A549 (cell line): ENCODE measurements around the gene TRPC3. TPM values are rescaled to one million over a fixed set of nuclear protein-coding genes. Genes with fewer than 3 reads are reported as not detected.

Source experiments
- ATAC-seq, 2 experiments: fragments of 200-7000 bp in 1 of 2; fragments of >200 bp in 1 of 2; cut with Nextera tagmentation in 1 of 2; cut with Tn5 transposase in 1 of 2; 3 replicates each; pipeline versions ENCODE4 v1.8.0 to v1.9.1; 2018 to 2020; ENCODE audit warnings: mild to moderate bottlenecking in 1 of 2, moderate library complexity in 1 of 2
- CTCF ChIA-PET: fragments of 300-600 bp; sonication (Branson Sonifier 250); formaldehyde crosslinking; extraction: SDS; loops from one replicate; lab custom pipeline; 2021; ENCODE audit warnings: antibody characterized with exemption, inconsistent platforms; lab: Yijun Ruan, JAX
- POLR2A ChIA-PET: fragments of 350-600 bp; formaldehyde crosslinking; extraction: SDS; loops from one replicate; lab custom pipeline; 2021; ENCODE audit warnings: antibody characterized with exemption, inconsistent platforms; lab: Yijun Ruan, JAX
- DNase-seq, 2 experiments: peaks; one replicate each; pipeline versions ENCODE4 v3.0.0 to v3.0.0-alpha.2; 2011 to 2016; ENCODE audit warnings: low read depth in 1 of 2, low spot score in 1 of 2
- FAIRE-seq: peaks from 2 replicates; lab custom pipeline; 2011; peaks lifted over from hg19 to GRCh38; lab: Jason Lieb, UNC
- H3K27ac ChIP-seq, 2 experiments: fragments of >200 bp; sonication (Bioruptor Twin); formaldehyde crosslinking; 3 replicates each; pipeline ENCODE4 v1.5.1; 2016 to 2017
- H3K4me1 ChIP-seq: fragments of >200 bp; sonication (Bioruptor Twin); formaldehyde crosslinking; 3 replicates; pipeline ENCODE4 v1.6.1; 2016
- H3K4me2 ChIP-seq: fragments of >200 bp; sonication (Bioruptor Twin); formaldehyde crosslinking; 3 replicates; pipeline ENCODE4 v1.6.1; 2016
- H3K4me3 ChIP-seq: fragments of >200 bp; sonication (Bioruptor Twin); formaldehyde crosslinking; 3 replicates; pipeline ENCODE4 v1.5.1; 2016
- H3K9me3 ChIP-seq: fragments of >200 bp; sonication (Bioruptor Twin); formaldehyde crosslinking; 3 replicates; pipeline ENCODE4 v1.6.1; 2016
- CBX2 ChIP-seq: fragments of 200-600 bp; sonication (generic); IDR thresholded peaks from 2 replicates; pipeline ENCODE4 v1.6.1; 2016; ENCODE audit warnings: low read depth, mild to moderate bottlenecking, borderline replicate concordance
- EHF ChIP-seq: fragments of 250-450 bp; sonication (Bioruptor Pico); IDR thresholded peaks from 2 replicates; pipeline ENCODE4 v1.5.0; 2020; ENCODE audit warnings: mild to moderate bottlenecking
- EP300 ChIP-seq, 2 experiments: fragments of >200 bp; sonication (Bioruptor Twin); formaldehyde crosslinking; IDR thresholded peaks; 2 replicates in 1 of 2; 3 replicates in 1 of 2; pipeline ENCODE4 v1.6.1; 2016 to 2017
- ESRRA ChIP-seq: fragments of 150-350 bp; IDR thresholded peaks from 2 replicates; pipeline ENCODE4 v1.6.1; 2014; ENCODE audit warnings: mild to moderate bottlenecking, low read length, borderline replicate concordance
- FOSB ChIP-seq: fragments of 250-450 bp; sonication (Bioruptor Pico); IDR thresholded peaks from 2 replicates; pipeline ENCODE4 v1.5.0; 2020; ENCODE audit warnings: mild to moderate bottlenecking, moderate library complexity
- FOSL2 ChIP-seq, 2 experiments: fragments of 450-650 bp in 1 of 2; fragments of >200 bp in 1 of 2; sonication (Bioruptor Twin) in 1 of 2; formaldehyde crosslinking; IDR thresholded peaks; 2 replicates each; pipeline versions ENCODE4 v1.5.0 to v1.6.1; 2016 to 2020; ENCODE audit warnings: mild to moderate bottlenecking in 1 of 2, moderate library complexity in 1 of 2
- GATA3 ChIP-seq: IDR thresholded peaks from 2 replicates; pipeline ENCODE4 v1.6.1; 2012; ENCODE audit warnings: borderline replicate concordance
- HDAC2 ChIP-seq: fragments of 200-600 bp; sonication (generic); IDR thresholded peaks from 2 replicates; pipeline ENCODE4 v1.6.1; 2016
- HOXA7 ChIP-seq: fragments of 250-450 bp; sonication (Bioruptor Pico); IDR thresholded peaks from 2 replicates; pipeline ENCODE4 v1.5.0; 2020; ENCODE audit warnings: mild to moderate bottlenecking, moderate library complexity
- HOXB5 ChIP-seq: fragments of 250-450 bp; sonication (Bioruptor Pico); IDR thresholded peaks from 2 replicates; pipeline ENCODE4 v1.5.0; 2020; ENCODE audit warnings: mild to moderate bottlenecking, moderate library complexity
- KDM5A ChIP-seq: fragments of 200-600 bp; sonication (generic); IDR thresholded peaks from 2 replicates; pipeline ENCODE4 v1.6.1; 2016; ENCODE audit warnings: antibody characterized with exemption, mild to moderate bottlenecking
- NFE2L2 ChIP-seq: fragments of 150-350 bp; conservative IDR thresholded peaks from 2 replicates; pipeline ENCODE4 v1.6.1; 2014; ENCODE audit warnings: low read length
- PHF8 ChIP-seq: fragments of 200-600 bp; sonication (generic); IDR thresholded peaks from 2 replicates; pipeline ENCODE4 v1.6.1; 2016; ENCODE audit warnings: low read depth, mild to moderate bottlenecking, antibody characterized with exemption, moderate library complexity, borderline replicate concordance
- POLR2AphosphoS2 ChIP-seq: conservative IDR thresholded peaks from 2 replicates; pipeline ENCODE4 v1.6.1; 2012; ENCODE audit warnings: low read length, improper control_type of control experiment, inconsistent platforms
- RAD21 ChIP-seq, 2 experiments: fragments of >200 bp in 1 of 2; sonication (Bioruptor Twin) in 1 of 2; formaldehyde crosslinking in 1 of 2; IDR thresholded peaks in 1 of 2; conservative IDR thresholded peaks in 1 of 2; 2 replicates in 1 of 2; 3 replicates in 1 of 2; pipeline ENCODE4 v1.6.1; 2012 to 2018; ENCODE audit warnings: inconsistent platforms in 1 of 2
- SMC3 ChIP-seq: fragments of >200 bp; sonication (Bioruptor Twin); formaldehyde crosslinking; IDR thresholded peaks from 3 replicates; pipeline ENCODE4 v1.6.1; 2018; ENCODE audit warnings: inconsistent platforms
- TFCP2L1 ChIP-seq: fragments of 250-450 bp; sonication (Bioruptor Pico); IDR thresholded peaks from 2 replicates; pipeline ENCODE4 v1.5.0; 2021; ENCODE audit warnings: mild to moderate bottlenecking
- TP53 ChIP-seq: fragments of 250-450 bp; sonication (Bioruptor Pico); IDR thresholded peaks from 2 replicates; pipeline ENCODE4 v1.5.0; 2021; ENCODE audit warnings: mild to moderate bottlenecking, moderate library complexity
- ZC3H11A ChIP-seq: fragments of 450-650 bp; IDR thresholded peaks from 2 replicates; pipeline ENCODE4 v1.6.1; 2014; ENCODE audit warnings: antibody characterized with exemption, mild to moderate bottlenecking
- ZFP36 ChIP-seq: fragments of 450-650 bp; IDR thresholded peaks from 2 replicates; pipeline ENCODE4 v1.6.1; 2014; ENCODE audit warnings: borderline replicate concordance; ENCODE audit not compliant: partially characterized antibody
- ZNF302 ChIP-seq: fragments of 250-450 bp; sonication (Bioruptor Pico); IDR thresholded peaks from 2 replicates; pipeline ENCODE4 v1.9.0; 2021; ENCODE audit warnings: inconsistent platforms, mild to moderate bottlenecking, moderate library complexity
- WGBS: methylation state at CpG from one replicate; pipeline ENCODE4 v1.1.6; 2017; ENCODE audit errors: missing lambda C conversion rate; 5-methylcytosine and 5-hydroxymethylcytosine counted together
- polyA plus RNA-seq, 4 experiments: library from polyadenylated mRNA; depleted of rRNA in 3 of 4; stranded (reverse); fragments of >200 nt; fragmentation: RNase III in 1 of 4; extraction: RNeasy Plus Mini Kit Qiagen cat#74134 plus additional on column Dnase treatment in 1 of 4; gene quantifications; 2 replicates in 3 of 4; 3 replicates in 1 of 4; pipeline ENCODE4 v1.2.3, GENCODE V29; 2011 to 2017
- TF ChIP-seq, protein P1 (sequence below): fragments of 200-600 bp; sonication (generic); IDR thresholded peaks from 2 replicates; pipeline ENCODE4 v1.6.1; 2016; ENCODE audit warnings: antibody characterized with exemption, mild to moderate bottlenecking, moderate library complexity
- TF ChIP-seq, protein P2 (sequence below): fragments of 150-350 bp; IDR thresholded peaks from 2 replicates; pipeline ENCODE4 v1.6.1; 2014; ENCODE audit warnings: low read depth, mild to moderate bottlenecking, low read length
- TF ChIP-seq, protein P3 (sequence below): fragments of >200 bp; sonication (Bioruptor Twin); formaldehyde crosslinking; IDR thresholded peaks from 3 replicates; pipeline ENCODE4 v1.5.1; 2016
- TF ChIP-seq, protein P4 (sequence below): IDR thresholded peaks from 2 replicates; pipeline ENCODE4 v1.6.1; 2012
- TF ChIP-seq, protein P5 (sequence below): fragments of 250-450 bp; sonication (Bioruptor Pico); IDR thresholded peaks from 2 replicates; pipeline ENCODE4 v1.5.0; 2020; ENCODE audit warnings: low read depth, mild to moderate bottlenecking, moderate library complexity
- TF ChIP-seq, protein P6 (sequence below): fragments of >200 bp; sonication (Bioruptor Twin); formaldehyde crosslinking; IDR thresholded peaks from 3 replicates; pipeline ENCODE4 v1.6.1; 2016

TRPC3 gene
- polyA plus RNA-seq, 2 of the 4 experiments (the other 2 are of a cell fraction): 0.03 to 0.04 TPM

DNA sequence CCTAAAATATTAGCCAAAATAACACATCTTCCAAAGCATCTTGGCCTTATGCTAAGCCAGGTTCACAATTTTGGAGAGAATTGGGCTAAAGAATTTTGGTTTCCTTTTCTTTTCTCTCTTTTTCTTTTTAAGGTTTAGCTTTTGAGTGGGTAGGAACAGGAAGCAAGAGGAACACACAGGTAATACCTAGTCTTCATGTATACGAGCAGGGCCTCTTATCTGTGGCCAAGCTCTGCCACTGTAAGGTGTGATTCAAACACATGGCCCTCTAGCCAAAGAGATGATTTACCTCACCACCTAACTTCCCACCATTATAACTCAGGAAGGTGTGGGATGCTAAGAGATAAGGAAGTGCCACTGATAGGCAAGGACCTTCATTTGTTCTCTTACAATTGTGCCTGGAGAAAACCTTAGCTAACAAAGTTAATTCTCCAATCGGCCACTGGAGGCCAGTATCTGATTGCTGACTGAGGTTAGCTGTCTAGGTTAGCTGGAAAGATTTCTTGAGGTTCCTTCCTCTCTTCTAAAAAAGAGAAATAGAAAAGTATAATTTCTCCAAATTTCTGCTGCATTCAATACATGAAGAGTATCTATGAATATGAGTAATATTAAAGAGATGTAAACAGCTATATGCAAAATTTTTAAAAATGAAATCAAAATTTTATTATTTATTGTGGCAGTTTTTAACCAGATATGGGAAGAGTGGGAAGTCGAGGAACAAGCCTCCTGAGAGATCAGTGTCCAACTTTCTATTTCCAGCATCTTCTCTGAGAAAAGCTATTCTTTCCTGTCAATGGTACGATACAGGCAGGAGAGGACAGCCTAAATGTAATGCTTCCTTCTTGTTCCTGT, 51.5 kb downstream of the TRPC3 start:
- Histone ChIP-seq H3K27ac (no peak overlapping the region), H3K4me1 (no peaks in the 10 kb centered on the region), H3K4me2 (no peak overlapping the region), H3K9me3 (no peaks in the 10 kb centered on the region), H3K4me3 (no peak overlapping the region)
- WGBS: 29% methylated on average over 4 of the region's 4 CpGs
- DNase-seq: peak; percentile 21 to 51
- FAIRE-seq: no peak
- CTCF ChIA-PET: interaction anchor here (0.6 to 3.0 kb wide), 26 partner anchors 9 to 702 kb away, joined by 3 to 47 read pairs (median 3); no protein-coding TSS in a partner anchor
- TF ChIP-seq SMC3 (peak; percentile 59), HOXA7 (no peak), ESRRA (no peak), PHF8 (no peak), FOSB (CRISPR knock-in tag) (no peak), TFCP2L1 (CRISPR knock-in tag) (no peak), HDAC2 (no peak), FOSL2 (IDR thresholded peaks at IDR 0.05) (no peak), FOSL2 (CRISPR knock-in tag; IDR thresholded peaks at IDR 0.05) (no peak), ZC3H11A (no peak), KDM5A (no peak), HOXB5 (no peak), CBX2 (no peak), RAD21 (conservative IDR thresholded peaks at IDR 0.05 in 1 of 2, IDR thresholded peaks at IDR 0.05 in 1 of 2) (peak; percentile 76 to 83)
- TF ChIP-seq, protein P1, sequence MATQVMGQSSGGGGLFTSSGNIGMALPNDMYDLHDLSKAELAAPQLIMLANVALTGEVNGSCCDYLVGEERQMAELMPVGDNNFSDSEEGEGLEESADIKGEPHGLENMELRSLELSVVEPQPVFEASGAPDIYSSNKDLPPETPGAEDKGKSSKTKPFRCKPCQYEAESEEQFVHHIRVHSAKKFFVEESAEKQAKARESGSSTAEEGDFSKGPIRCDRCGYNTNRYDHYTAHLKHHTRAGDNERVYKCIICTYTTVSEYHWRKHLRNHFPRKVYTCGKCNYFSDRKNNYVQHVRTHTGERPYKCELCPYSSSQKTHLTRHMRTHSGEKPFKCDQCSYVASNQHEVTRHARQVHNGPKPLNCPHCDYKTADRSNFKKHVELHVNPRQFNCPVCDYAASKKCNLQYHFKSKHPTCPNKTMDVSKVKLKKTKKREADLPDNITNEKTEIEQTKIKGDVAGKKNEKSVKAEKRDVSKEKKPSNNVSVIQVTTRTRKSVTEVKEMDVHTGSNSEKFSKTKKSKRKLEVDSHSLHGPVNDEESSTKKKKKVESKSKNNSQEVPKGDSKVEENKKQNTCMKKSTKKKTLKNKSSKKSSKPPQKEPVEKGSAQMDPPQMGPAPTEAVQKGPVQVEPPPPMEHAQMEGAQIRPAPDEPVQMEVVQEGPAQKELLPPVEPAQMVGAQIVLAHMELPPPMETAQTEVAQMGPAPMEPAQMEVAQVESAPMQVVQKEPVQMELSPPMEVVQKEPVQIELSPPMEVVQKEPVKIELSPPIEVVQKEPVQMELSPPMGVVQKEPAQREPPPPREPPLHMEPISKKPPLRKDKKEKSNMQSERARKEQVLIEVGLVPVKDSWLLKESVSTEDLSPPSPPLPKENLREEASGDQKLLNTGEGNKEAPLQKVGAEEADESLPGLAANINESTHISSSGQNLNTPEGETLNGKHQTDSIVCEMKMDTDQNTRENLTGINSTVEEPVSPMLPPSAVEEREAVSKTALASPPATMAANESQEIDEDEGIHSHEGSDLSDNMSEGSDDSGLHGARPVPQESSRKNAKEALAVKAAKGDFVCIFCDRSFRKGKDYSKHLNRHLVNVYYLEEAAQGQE: no peak
- TF ChIP-seq, protein P2, sequence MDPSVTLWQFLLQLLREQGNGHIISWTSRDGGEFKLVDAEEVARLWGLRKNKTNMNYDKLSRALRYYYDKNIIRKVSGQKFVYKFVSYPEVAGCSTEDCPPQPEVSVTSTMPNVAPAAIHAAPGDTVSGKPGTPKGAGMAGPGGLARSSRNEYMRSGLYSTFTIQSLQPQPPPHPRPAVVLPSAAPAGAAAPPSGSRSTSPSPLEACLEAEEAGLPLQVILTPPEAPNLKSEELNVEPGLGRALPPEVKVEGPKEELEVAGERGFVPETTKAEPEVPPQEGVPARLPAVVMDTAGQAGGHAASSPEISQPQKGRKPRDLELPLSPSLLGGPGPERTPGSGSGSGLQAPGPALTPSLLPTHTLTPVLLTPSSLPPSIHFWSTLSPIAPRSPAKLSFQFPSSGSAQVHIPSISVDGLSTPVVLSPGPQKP: no peak
- TF ChIP-seq, protein P3, sequence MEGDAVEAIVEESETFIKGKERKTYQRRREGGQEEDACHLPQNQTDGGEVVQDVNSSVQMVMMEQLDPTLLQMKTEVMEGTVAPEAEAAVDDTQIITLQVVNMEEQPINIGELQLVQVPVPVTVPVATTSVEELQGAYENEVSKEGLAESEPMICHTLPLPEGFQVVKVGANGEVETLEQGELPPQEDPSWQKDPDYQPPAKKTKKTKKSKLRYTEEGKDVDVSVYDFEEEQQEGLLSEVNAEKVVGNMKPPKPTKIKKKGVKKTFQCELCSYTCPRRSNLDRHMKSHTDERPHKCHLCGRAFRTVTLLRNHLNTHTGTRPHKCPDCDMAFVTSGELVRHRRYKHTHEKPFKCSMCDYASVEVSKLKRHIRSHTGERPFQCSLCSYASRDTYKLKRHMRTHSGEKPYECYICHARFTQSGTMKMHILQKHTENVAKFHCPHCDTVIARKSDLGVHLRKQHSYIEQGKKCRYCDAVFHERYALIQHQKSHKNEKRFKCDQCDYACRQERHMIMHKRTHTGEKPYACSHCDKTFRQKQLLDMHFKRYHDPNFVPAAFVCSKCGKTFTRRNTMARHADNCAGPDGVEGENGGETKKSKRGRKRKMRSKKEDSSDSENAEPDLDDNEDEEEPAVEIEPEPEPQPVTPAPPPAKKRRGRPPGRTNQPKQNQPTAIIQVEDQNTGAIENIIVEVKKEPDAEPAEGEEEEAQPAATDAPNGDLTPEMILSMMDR: peak; percentile 77
- POLR2A ChIA-PET: no interaction called here
- ATAC-seq: peak; percentile 86 to 92

DNA sequence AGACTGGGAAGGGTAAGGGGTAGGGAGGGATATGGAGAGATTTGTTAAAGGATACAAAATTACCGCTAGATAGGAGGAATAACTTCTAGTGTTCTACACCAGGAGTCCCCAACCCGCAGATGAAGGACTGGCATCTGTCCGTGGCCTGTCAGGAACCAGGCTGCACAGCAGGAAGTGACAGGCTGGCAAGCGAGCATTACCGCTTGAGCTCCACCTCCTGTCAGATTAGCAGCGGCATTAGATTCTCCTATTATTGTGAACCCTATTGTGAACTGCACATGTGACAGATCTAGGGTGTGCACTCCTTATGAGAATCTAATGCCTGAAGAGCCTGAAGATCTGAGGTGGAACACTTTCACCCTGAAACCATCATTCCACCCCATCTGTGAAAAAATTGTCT, 53.7 kb downstream of the TRPC3 start:
- Histone ChIP-seq H3K4me3 (no peak overlapping the region), H3K9me3 (no peaks in the 10 kb centered on the region), H3K4me1 (no peaks in the 10 kb centered on the region), H3K27ac (no peak overlapping the region), H3K4me2 (no peak overlapping the region)
- WGBS: 11% methylated on average over 6 of the region's 6 CpGs
- POLR2A ChIA-PET: no interaction called here
- peak in 1 of 2 experiments; percentile 1 for DNase-seq
- no peak for FAIRE-seq
- ATAC-seq: peak; percentile 59 to 61; a peak in 3 of 6 replicates
- CTCF ChIA-PET: interaction anchor here (0.6 to 1.0 kb wide), 3 partner anchors 671 to 679 kb away, joined by 3 to 5 read pairs (median 4); no protein-coding TSS in a partner anchor
- TF ChIP-seq ZNF302 (CRISPR knock-in tag) (no peak), GATA3 (no peak), EP300 (IDR thresholded peaks at IDR 0.05) (no peak), POLR2AphosphoS2 (no peak), ZFP36 (no peak), TP53 (CRISPR knock-in tag) (no peak), TFCP2L1 (CRISPR knock-in tag) (no peak), PHF8 (no peak), NFE2L2 (no peak), EHF (CRISPR knock-in tag) (no peak)
- TF ChIP-seq, protein P4, sequence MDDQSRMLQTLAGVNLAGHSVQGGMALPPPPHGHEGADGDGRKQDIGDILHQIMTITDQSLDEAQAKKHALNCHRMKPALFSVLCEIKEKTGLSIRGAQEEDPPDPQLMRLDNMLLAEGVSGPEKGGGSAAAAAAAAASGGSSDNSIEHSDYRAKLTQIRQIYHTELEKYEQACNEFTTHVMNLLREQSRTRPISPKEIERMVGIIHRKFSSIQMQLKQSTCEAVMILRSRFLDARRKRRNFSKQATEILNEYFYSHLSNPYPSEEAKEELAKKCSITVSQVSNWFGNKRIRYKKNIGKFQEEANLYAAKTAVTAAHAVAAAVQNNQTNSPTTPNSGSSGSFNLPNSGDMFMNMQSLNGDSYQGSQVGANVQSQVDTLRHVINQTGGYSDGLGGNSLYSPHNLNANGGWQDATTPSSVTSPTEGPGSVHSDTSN: no peak
- TF ChIP-seq, protein P5, sequence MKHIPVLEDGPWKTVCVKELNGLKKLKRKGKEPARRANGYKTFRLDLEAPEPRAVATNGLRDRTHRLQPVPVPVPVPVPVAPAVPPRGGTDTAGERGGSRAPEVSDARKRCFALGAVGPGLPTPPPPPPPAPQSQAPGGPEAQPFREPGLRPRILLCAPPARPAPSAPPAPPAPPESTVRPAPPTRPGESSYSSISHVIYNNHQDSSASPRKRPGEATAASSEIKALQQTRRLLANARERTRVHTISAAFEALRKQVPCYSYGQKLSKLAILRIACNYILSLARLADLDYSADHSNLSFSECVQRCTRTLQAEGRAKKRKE (CRISPR knock-in tag): no peak
- TF ChIP-seq, protein P6, sequence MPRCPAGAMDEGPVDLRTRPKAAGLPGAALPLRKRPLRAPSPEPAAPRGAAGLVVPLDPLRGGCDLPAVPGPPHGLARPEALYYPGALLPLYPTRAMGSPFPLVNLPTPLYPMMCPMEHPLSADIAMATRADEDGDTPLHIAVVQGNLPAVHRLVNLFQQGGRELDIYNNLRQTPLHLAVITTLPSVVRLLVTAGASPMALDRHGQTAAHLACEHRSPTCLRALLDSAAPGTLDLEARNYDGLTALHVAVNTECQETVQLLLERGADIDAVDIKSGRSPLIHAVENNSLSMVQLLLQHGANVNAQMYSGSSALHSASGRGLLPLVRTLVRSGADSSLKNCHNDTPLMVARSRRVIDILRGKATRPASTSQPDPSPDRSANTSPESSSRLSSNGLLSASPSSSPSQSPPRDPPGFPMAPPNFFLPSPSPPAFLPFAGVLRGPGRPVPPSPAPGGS: no peak
